Caco-2 (cell line): ENCODE data around the gene SOX18. TPM values are rescaled to one million over a fixed set of nuclear protein-coding genes. Genes with fewer than 3 reads are reported as not detected.
A peak's percentile ranks its signal among the peaks of the same experiment; 100 is the strongest.

ENCODE experiments used
- BruUV-seq: library from RNA; stranded (reverse); fragments of 400-500 nt; replicated peaks from 2 replicates; lab custom pipeline; 2021; lab: Mats Ljungman, UMichigan
- CTCF ChIA-PET: fragments of 300-600 bp; sonication (Branson Sonifier 250); formaldehyde crosslinking; loops from one replicate; lab custom pipeline; 2022; ENCODE audit warnings: antibody characterized with exemption; lab: Charles Lee
- POLR2A ChIA-PET: fragments of 300-600 bp; sonication (Branson Sonifier 250); formaldehyde crosslinking; loops from one replicate; lab custom pipeline; 2022; ENCODE audit warnings: antibody characterized with exemption; lab: Charles Lee
- DNase-seq, 2 experiments: peaks; one replicate each; pipeline versions ENCODE4 v3.0.0 to v3.0.0-alpha.2; 2020 to 2022
- H3K27me3 ChIP-seq: replicated peaks from 2 replicates; pipeline ENCODE4 v1.6.0; 2011; ENCODE audit warnings: low read length; ENCODE audit not compliant: control insufficient read depth, insufficient read depth
- H3K36me3 ChIP-seq: 2 replicates; pipeline ENCODE4 v1.5.1; 2011; ENCODE audit warnings: low read length; ENCODE audit not compliant: control insufficient read depth, insufficient read depth
- H3K4me1 ChIP-seq: fragments of 250-450 bp; sonication (Bioruptor Pico); 2 replicates; pipeline ENCODE4 v1.5.1; 2020; ENCODE audit warnings: mild to moderate bottlenecking
- H3K4me3 ChIP-seq: 2 replicates; pipeline ENCODE4 v1.5.1; 2011; ENCODE audit warnings: low read depth, mild to moderate bottlenecking, control low read depth, low read length
- H3K9me3 ChIP-seq: fragments of 250-450 bp; sonication (Bioruptor Pico); 2 replicates; pipeline ENCODE4 v1.5.1; 2020; ENCODE audit warnings: mild to moderate bottlenecking, moderate library complexity
- H3K27ac Mint-ChIP-seq: one replicate; pipeline ENCODE4 v1.8.0; 2022; ENCODE audit warnings: mixed read lengths; ENCODE audit not compliant: unreplicated experiment
- H3K27me3 Mint-ChIP-seq: one replicate; pipeline ENCODE4 v1.8.0; 2022; ENCODE audit warnings: mixed read lengths; ENCODE audit not compliant: insufficient read depth, unreplicated experiment
- H3K36me3 Mint-ChIP-seq: one replicate; pipeline ENCODE4 v1.8.0; 2022; ENCODE audit warnings: mild to moderate bottlenecking, mixed read lengths; ENCODE audit not compliant: insufficient read depth, unreplicated experiment
- H3K4me1 Mint-ChIP-seq: one replicate; pipeline ENCODE4 v1.8.0; 2022; ENCODE audit warnings: low read depth, mixed read lengths; ENCODE audit not compliant: unreplicated experiment
- H3K4me3 Mint-ChIP-seq: one replicate; pipeline ENCODE4 v1.8.0; 2022; ENCODE audit warnings: mild to moderate bottlenecking, moderate library complexity, mixed read lengths; ENCODE audit not compliant: unreplicated experiment
- H3K9me3 Mint-ChIP-seq: one replicate; pipeline ENCODE4 v1.8.0; 2022; ENCODE audit warnings: mixed read lengths; ENCODE audit not compliant: unreplicated experiment
- intact Hi-C: fragments of 100-400 bp; cut with micrococcal nuclease; formaldehyde crosslinking; loops from one replicate; pipeline ENCODE4 v1.10.0; 2022; ENCODE audit not compliant: unreplicated experiment
- total RNA-seq: library from RNA; stranded (reverse); gene quantifications from 2 replicates; pipeline ENCODE4 v1.2.3, GENCODE V29; 2022
- TF ChIP-seq, protein P1 (sequence below), 2 experiments: fragments of 200-600 bp in 1 of 2; IDR thresholded peaks; 1 replicate in 1 of 2; 2 replicates in 1 of 2; pipeline versions ENCODE4 v1.5.1 to v1.8.0; 2011 to 2022; ENCODE audit warnings: antibody characterized with exemption in 1 of 2, control low read depth in 1 of 2, inconsistent platforms in 1 of 2, low read depth in 1 of 2, low read length in 1 of 2, mild to moderate bottlenecking in 1 of 2, moderate library complexity in 1 of 2; ENCODE audit not compliant: insufficient read depth in 1 of 2, severe bottlenecking in 1 of 2, unreplicated experiment in 1 of 2

Gene SOX18
- total RNA-seq, 1 experiment from 2014 or later: 0.84 TPM

DNA sequence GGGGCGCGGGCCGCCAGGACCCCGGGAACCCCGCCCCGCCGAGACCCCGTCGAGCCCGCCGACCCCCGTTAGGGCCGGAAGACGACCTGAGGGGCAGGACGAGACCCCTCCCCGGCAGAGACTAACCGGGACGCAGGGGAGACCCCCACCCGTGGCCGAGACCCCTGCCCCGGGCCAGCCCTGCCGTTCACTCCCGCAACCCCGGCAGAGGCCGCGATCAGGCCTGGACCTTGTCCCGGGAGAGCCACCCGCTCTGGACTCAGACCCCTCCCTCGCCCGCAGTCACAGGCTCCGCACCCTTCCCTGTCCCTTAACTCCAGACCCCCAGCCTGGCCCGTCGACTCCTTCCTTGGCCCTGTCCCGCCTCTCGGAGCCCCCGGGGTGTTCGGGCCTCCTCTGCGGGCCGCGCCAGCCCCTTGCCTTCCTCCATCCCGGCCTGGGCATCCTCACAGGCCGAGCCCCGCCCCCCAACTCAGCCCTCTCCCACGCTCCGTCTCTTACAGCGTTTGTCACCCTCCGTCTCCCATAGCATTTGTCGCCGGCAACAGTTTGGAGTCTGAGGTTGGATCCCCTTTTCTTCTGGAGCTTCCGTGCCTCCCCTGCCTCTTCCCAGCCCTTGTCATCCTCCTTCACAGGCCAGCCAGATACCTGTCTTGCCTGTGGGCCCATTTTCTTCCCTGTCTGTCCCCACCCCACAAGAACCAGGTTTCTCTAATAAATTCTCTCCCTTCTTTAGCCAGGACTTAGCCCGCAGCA, 14.1 kb upstream of the SOX18 start:
- ChIA-PET CTCF (interaction anchor here (0.6 to 6.2 kb wide), 18 partner anchors 7 to 526 kb away, joined by 3 to 101 read pairs (median 6); partner anchors contain the start of genes C20orf204, LKAAEAR1, OPRL1 and PRPF6), POLR2A (interaction anchor here (0.5 to 1.9 kb wide), 18 partner anchors 9 to 1698 kb away, joined by 3 to 11 read pairs (median 4); partner anchors contain the start of genes OPRL1, PPDPF, RGS19 and SAMD10)
- no peaks in the 10 kb centered on the region for H3K36me3 ChIP-seq
- H3K36me3 Mint-ChIP-seq: no peaks in the 10 kb centered on the region
- H3K4me3 ChIP-seq: peak overlapping the region; percentile 74
- H3K4me1 ChIP-seq: peaks cover 15% of the 10 kb centered on the region
- H3K27me3 ChIP-seq: no peaks in the 10 kb centered on the region
- no peaks in the 10 kb centered on the region for H3K27me3 Mint-ChIP-seq
- TF ChIP-seq, protein P1, sequence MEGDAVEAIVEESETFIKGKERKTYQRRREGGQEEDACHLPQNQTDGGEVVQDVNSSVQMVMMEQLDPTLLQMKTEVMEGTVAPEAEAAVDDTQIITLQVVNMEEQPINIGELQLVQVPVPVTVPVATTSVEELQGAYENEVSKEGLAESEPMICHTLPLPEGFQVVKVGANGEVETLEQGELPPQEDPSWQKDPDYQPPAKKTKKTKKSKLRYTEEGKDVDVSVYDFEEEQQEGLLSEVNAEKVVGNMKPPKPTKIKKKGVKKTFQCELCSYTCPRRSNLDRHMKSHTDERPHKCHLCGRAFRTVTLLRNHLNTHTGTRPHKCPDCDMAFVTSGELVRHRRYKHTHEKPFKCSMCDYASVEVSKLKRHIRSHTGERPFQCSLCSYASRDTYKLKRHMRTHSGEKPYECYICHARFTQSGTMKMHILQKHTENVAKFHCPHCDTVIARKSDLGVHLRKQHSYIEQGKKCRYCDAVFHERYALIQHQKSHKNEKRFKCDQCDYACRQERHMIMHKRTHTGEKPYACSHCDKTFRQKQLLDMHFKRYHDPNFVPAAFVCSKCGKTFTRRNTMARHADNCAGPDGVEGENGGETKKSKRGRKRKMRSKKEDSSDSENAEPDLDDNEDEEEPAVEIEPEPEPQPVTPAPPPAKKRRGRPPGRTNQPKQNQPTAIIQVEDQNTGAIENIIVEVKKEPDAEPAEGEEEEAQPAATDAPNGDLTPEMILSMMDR (IDR thresholded peaks at IDR 0.05; ENCODE audit: insufficient read depth in 1 of 2, low read depth in 1 of 2, low read length in 1 of 2, severe bottlenecking in 1 of 2, unreplicated experiment in 1 of 2): no peak
- BruUV-seq: TSS peak; percentile 78
- no peaks in the 10 kb centered on the region for H3K9me3 ChIP-seq
- no peaks in the 10 kb centered on the region for H3K9me3 Mint-ChIP-seq
- peaks cover 21% of the 10 kb centered on the region for H3K4me1 Mint-ChIP-seq
- peak in 1 of 2 experiments; percentile 59 for DNase-seq
- peak overlapping the region; percentile 81 for H3K4me3 Mint-ChIP-seq
- intact Hi-C loops: loop anchor here (1.0 to 10.0 kb wide), 5 partner anchors 14 to 169 kb away; partner anchors contain the start of genes DNAJC5, PRPF6, RGS19 and SOX18
- peak overlapping the region; percentile 16 for H3K27ac Mint-ChIP-seq

DNA sequence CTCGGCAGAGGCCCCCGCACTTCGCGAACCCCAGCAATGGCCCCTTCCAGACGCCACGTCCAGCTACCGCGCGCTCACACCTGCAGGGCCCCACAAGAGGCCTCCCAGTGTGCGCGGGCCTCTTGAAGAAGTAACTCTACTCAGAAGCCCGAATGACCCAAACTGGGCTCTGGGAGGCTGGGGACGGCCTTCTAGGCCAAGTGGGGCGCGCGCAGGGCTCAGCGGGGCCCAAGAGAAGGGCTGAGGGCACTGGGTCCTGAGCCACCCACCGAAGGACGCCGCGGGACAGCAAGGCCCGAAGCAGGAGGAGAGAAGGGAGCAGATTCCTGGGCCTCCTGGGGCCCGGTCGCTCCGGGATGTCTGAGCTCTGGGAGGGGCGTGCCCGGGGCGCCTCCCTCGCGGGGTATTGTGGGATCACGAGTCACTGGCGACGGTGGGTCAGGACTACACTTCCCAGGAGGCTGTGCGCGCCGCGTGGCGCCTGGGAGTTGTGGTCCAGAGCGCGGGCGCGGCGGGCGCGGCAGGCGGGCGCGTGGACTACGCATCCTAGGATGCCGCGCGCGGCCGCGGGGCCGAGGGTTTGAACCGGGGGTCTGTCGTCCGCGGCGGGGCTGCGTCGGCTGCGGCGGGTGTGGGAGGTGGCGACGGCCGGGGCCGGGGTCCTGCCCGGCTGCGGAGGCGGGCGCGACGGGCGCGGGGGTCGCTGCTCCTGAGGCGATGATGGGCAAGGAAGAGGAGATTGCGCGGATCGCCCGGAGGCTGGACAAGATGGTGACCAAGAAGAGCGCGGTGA, 13.4 kb upstream of the SOX18 start, which contains the start of gene TCEA2:
Gene TCEA2 (plus strand): TSS at position 603 of the 793 bp plus-strand sequence. CDS start 115 bp downstream, at position 718.
- BruUV-seq: no TSS peak
- Mint-ChIP-seq H3K27me3 (no peaks in the 10 kb centered on the region), H3K9me3 (no peaks in the 10 kb centered on the region), H3K27ac (peak within 1 kb of the TSS; percentile 16), H3K4me3 (peak within 1 kb of the TSS; percentile 81), H3K36me3 (no peaks in the 10 kb centered on the region), H3K4me1 (peaks cover 28% of the 10 kb centered on the region)
- TF ChIP-seq, protein P1 (IDR thresholded peaks at IDR 0.05; ENCODE audit: insufficient read depth in 1 of 2, low read depth in 1 of 2, low read length in 1 of 2, severe bottlenecking in 1 of 2, unreplicated experiment in 1 of 2): no peak
- DNase-seq: peak; percentile 99 to 100
- Histone ChIP-seq H3K9me3 (no peaks in the 10 kb centered on the region), H3K27me3 (no peaks in the 10 kb centered on the region), H3K4me1 (peaks cover 23% of the 10 kb centered on the region), H3K4me3 (peak within 1 kb of the TSS; percentile 74), H3K36me3 (no peaks in the 10 kb centered on the region)
- CTCF ChIA-PET: interaction anchor here (0.6 to 6.2 kb wide), 18 partner anchors 8 to 525 kb away, joined by 3 to 101 read pairs (median 5); partner anchors contain the start of genes C20orf204, LKAAEAR1, OPRL1 and PRPF6
- intact Hi-C loops: loop anchor here (1.0 to 10.0 kb wide), 5 partner anchors 13 to 168 kb away; partner anchors contain the start of genes DNAJC5, PRPF6, RGS19 and SOX18
- POLR2A ChIA-PET: interaction anchor here (0.5 to 1.9 kb wide), 19 partner anchors 9 to 1697 kb away, joined by 3 to 11 read pairs (median 4); partner anchors contain the start of genes OPRL1, PPDPF, RGS19 and SAMD10
